Measurements from ENCODE around the gene MDM2. TPM values are rescaled to one million over a fixed set of nuclear protein-coding genes. Genes with fewer than 3 reads are reported as not detected.

MDM2 gene
- polyA plus RNA-seq, 3 donors = 16.2 to 39.9 (median 27.6) TPM

- DNase-seq = no peak
- no peaks in the 10 kb centered on the region for H4K20me1 ChIP-seq (ENCODE audit: insufficient read depth, low read length)
- H3K27ac Mint-ChIP-seq = no peak overlapping the region
- H3K9me3 ChIP-seq (replicated peaks in 1 of 2; ENCODE audit: control insufficient read depth in 1 of 2, insufficient read depth in 1 of 2, low read length in 2 of 2) = no peaks in the 10 kb centered on the region
- H3K4me3 ChIP-seq (replicated peaks in 1 of 3; ENCODE audit: low read depth in 2 of 3, low read length in 3 of 3) = no peak overlapping the region
- H3K36me3 ChIP-seq (replicated peaks in 1 of 2; ENCODE audit: control insufficient read depth in 1 of 2, insufficient read depth in 2 of 2, low read length in 2 of 2) = peaks cover 21 to 56% of the 10 kb centered on the region in 2 donors
- no peaks in the 10 kb centered on the region for H3K4me1 ChIP-seq (ENCODE audit: control insufficient read depth in 1 of 2, insufficient read depth in 2 of 2, low read length in 2 of 2)
- H3K9me3 Mint-ChIP-seq = no peaks in the 10 kb centered on the region
- H3K4me1 Mint-ChIP-seq = no peaks in the 10 kb centered on the region
- H3K9ac ChIP-seq (ENCODE audit: insufficient read depth, low read length, poor library complexity, severe bottlenecking) = no peak overlapping the region
- no peak overlapping the region for H3K4me3 Mint-ChIP-seq
- H3K36me3 Mint-ChIP-seq = peaks cover 53 to 78% of the 10 kb centered on the region in 2 donors
- H3K79me2 ChIP-seq (ENCODE audit: insufficient read depth, low read length) = no peaks in the 10 kb centered on the region
- no peak for TF ChIP-seq CTCF (IDR thresholded peaks at IDR 0.05)
- no peak overlapping the region for H3K4me2 ChIP-seq (replicated peaks; ENCODE audit: extremely low read depth, low read length, poor library complexity, severe bottlenecking)
- H3K27ac ChIP-seq (ENCODE audit: low read depth in 1 of 2, low read length in 2 of 2) = no peak overlapping the region
- H2AFZ ChIP-seq (ENCODE audit: insufficient read depth, low read depth, low read length, poor library complexity, severe bottlenecking) = no peak overlapping the region
- intact Hi-C loops (cut with micrococcal nuclease) = no loop called here
- peaks cover 0 to 2% (median 0%) of the 10 kb centered on the region in 3 donors for H3K27me3 Mint-ChIP-seq (ENCODE audit: low read depth in 3 of 3)
- 98% methylated on average over 4 of the region's 7 CpGs for WGBS (ENCODE audit: insufficient coverage)
- H3K27me3 ChIP-seq (ENCODE audit: control insufficient read depth in 2 of 2, insufficient read depth in 2 of 2, low read length in 2 of 2) = no peaks in the 10 kb centered on the region
Observed at GRCh38 chr12:68760806-68761441, 47.1 kb upstream of the MDM2 start.

- Mint-ChIP-seq H3K4me1 (no peaks in the 10 kb centered on the region), H3K4me3 (no peak overlapping the region), H3K27ac (peak overlapping the region in 2 of 7 donors; percentile 41 to 58), H3K27me3 (ENCODE audit: low read depth in 3 of 3) (peaks cover 0 to 2% (median 0%) of the 10 kb centered on the region in 3 donors), H3K9me3 (no peaks in the 10 kb centered on the region), H3K36me3 (peaks cover 51 to 73% of the 10 kb centered on the region in 2 donors)
- Histone ChIP-seq H3K9ac (ENCODE audit: insufficient read depth, low read length, poor library complexity, severe bottlenecking) (no peak overlapping the region), H3K4me2 (replicated peaks; ENCODE audit: extremely low read depth, low read length, poor library complexity, severe bottlenecking) (no peak overlapping the region), H3K9me3 (replicated peaks in 1 of 2; ENCODE audit: control insufficient read depth in 1 of 2, insufficient read depth in 1 of 2, low read length in 2 of 2) (no peaks in the 10 kb centered on the region), H3K79me2 (ENCODE audit: insufficient read depth, low read length) (no peaks in the 10 kb centered on the region), H3K4me1 (ENCODE audit: control insufficient read depth in 1 of 2, insufficient read depth in 2 of 2, low read length in 2 of 2) (no peaks in the 10 kb centered on the region), H3K4me3 (replicated peaks in 1 of 3; ENCODE audit: low read depth in 2 of 3, low read length in 3 of 3) (no peak overlapping the region), H3K27me3 (ENCODE audit: control insufficient read depth in 2 of 2, insufficient read depth in 2 of 2, low read length in 2 of 2) (no peaks in the 10 kb centered on the region), H3K36me3 (replicated peaks in 1 of 2; ENCODE audit: control insufficient read depth in 1 of 2, insufficient read depth in 2 of 2, low read length in 2 of 2) (peaks cover 21 to 51% of the 10 kb centered on the region in 2 donors), H4K20me1 (ENCODE audit: insufficient read depth, low read length) (no peaks in the 10 kb centered on the region), H3K27ac (ENCODE audit: low read depth in 1 of 2, low read length in 2 of 2) (no peak overlapping the region), H2AFZ (ENCODE audit: insufficient read depth, low read depth, low read length, poor library complexity, severe bottlenecking) (no peak overlapping the region)
- no peak for TF ChIP-seq CTCF (IDR thresholded peaks at IDR 0.05)
- intact Hi-C loops (cut with micrococcal nuclease) = no loop called here
- no peak for DNase-seq
- WGBS (ENCODE audit: insufficient coverage) = 97% methylated on average over 2 of the region's 3 CpGs
Observed at GRCh38 chr12:68761442-68761812, 46.5 kb upstream of the MDM2 start.
